ENCODE measurements around the gene CTBP1. TPM values are rescaled to one million over a fixed set of nuclear protein-coding genes. Genes with fewer than 3 reads are reported as not detected.
A peak's percentile ranks its signal among the peaks of the same experiment; 100 is the strongest.

The CTBP1 gene
- total and polyA plus RNA-seq, 2 donors, result 98.2 to 188 TPM

DNA sequence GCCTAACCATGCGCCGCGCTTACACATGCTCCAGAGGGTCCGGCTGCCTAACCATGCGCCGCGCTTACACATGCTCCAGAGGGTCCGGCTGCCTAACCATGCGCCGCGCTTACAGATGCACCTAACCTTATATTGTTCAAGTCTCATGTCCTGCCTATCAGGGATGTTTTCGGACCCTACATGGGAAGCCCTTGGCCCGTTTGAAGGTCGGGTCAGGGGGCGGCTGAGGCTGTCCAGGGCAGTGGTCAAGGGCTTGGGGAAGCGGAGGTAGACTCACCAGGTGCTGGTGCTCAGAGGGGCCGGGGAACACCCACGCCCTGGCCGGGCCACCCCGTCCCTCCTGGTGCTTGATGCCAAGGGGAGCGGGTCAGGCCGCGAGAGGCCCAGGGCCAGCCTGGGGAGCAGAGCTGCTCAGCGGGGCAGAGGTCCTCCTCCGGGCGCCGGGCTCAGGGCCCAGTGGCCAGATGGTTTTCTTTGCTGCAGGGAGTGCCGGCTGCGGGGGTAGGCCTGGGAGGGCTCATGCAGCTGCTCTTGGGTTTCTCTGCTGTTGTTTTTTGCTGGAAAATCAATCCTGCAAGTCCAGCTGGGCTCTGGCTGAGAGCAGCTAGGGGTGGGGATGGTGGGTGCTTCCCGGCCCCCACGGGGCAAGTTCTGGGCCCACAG is 41.2 kb downstream of the CTBP1 start:
- H3K27me3 ChIP-seq (ENCODE audit: control insufficient read depth in 2 of 2, insufficient read depth in 1 of 2, low read length in 1 of 2), result no peaks in the 10 kb centered on the region
- H3K9me3 ChIP-seq (ENCODE audit: control insufficient read depth in 2 of 2, insufficient read depth in 1 of 2, low read length in 1 of 2), result no peaks in the 10 kb centered on the region
- H3K27ac ChIP-seq (ENCODE audit: low read depth in 1 of 2, low read length in 1 of 2), result no peak overlapping the region
- H3K4me3 ChIP-seq (ENCODE audit: low read length in 2 of 2), result no peak overlapping the region
- no peak for DNase-seq (ENCODE audit: low read depth in 6 of 9, low spot score in 9 of 9)
- peaks cover 33 to 35% of the 10 kb centered on the region in 2 donors for H3K36me3 ChIP-seq (ENCODE audit: control insufficient read depth in 2 of 2, insufficient read depth in 2 of 2, low read length in 1 of 2)
- H3K4me1 ChIP-seq (ENCODE audit: control insufficient read depth in 2 of 2, insufficient read depth in 2 of 2, low read length in 2 of 2), result peaks cover 2 to 13% of the 10 kb centered on the region in 2 donors
- 96% methylated on average over 29 of the region's 31 CpGs for WGBS

GRCh38 chr4:1207157-1207470 is 41.8 kb downstream of the CTBP1 start:
- H3K4me3 ChIP-seq (ENCODE audit: low read length in 2 of 2), result no peak overlapping the region
- 96% methylated on average over 12 of the region's 12 CpGs for WGBS
- no peaks in the 10 kb centered on the region for H3K27me3 ChIP-seq (ENCODE audit: control insufficient read depth in 2 of 2, insufficient read depth in 1 of 2, low read length in 1 of 2)
- peaks cover 27 to 29% of the 10 kb centered on the region in 2 donors for H3K36me3 ChIP-seq (ENCODE audit: control insufficient read depth in 2 of 2, insufficient read depth in 2 of 2, low read length in 1 of 2)
- DNase-seq (ENCODE audit: low read depth in 6 of 9, low spot score in 9 of 9), result no peak
- no peak overlapping the region for H3K27ac ChIP-seq (ENCODE audit: low read depth in 1 of 2, low read length in 1 of 2)
- no peaks in the 10 kb centered on the region for H3K9me3 ChIP-seq (ENCODE audit: control insufficient read depth in 2 of 2, insufficient read depth in 1 of 2, low read length in 1 of 2)
- H3K4me1 ChIP-seq (ENCODE audit: control insufficient read depth in 2 of 2, insufficient read depth in 2 of 2, low read length in 2 of 2), result peaks cover 8 to 19% of the 10 kb centered on the region in 2 donors

DNA sequence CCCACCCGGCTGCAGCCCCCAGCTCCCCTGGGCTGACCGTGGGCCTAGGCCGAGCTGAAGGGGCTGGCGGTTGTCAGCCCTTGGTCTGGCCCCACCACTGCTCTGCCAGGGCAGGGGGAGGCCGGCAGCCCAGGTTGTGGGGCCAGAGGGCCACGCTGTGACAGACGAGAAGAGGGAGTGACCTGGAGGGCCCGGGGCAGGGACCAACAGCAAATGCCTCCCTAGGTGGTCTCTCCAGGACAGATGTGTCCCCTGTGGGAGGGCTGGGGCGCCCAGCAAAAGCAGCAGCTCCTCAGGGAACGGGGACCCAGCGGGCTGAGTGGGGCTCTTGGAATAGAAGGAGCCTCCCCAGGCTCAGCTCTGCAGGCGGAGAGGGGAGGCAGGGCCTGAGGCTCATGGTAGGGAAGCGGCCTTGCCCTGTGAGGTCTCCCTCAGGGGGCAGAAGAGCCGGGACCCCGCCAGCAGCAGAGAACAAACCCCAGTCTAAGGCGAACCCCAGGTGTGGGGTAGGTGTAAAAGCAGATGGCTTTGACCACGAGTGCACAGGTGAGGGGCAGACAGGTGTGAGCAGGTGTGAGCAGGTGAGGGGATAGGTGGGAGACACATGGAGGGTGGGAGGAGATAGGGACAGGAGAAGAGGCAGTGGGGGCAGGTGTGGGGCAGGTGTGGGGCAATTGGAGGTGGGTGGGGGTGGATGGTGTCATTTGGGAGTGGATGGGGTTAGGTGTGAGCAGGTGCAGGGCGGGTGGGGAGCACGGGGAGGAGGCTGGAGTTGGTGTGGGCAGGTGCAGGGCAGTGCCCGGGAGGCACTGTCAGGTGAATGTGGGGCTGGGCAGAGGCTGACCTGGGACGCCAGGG is 42.4 kb downstream of the CTBP1 start:
- no peak overlapping the region for H3K27ac ChIP-seq (ENCODE audit: low read depth in 1 of 2, low read length in 1 of 2)
- H3K27me3 ChIP-seq (ENCODE audit: control insufficient read depth in 2 of 2, insufficient read depth in 1 of 2, low read length in 1 of 2), result no peaks in the 10 kb centered on the region
- H3K9me3 ChIP-seq (ENCODE audit: control insufficient read depth in 2 of 2, insufficient read depth in 1 of 2, low read length in 1 of 2), result no peaks in the 10 kb centered on the region
- no peak for DNase-seq (ENCODE audit: low read depth in 6 of 9, low spot score in 9 of 9)
- H3K4me1 ChIP-seq (ENCODE audit: control insufficient read depth in 2 of 2, insufficient read depth in 2 of 2, low read length in 2 of 2), result peaks cover 10 to 25% of the 10 kb centered on the region in 2 donors
- no peak overlapping the region for H3K4me3 ChIP-seq (ENCODE audit: low read length in 2 of 2)
- H3K36me3 ChIP-seq (ENCODE audit: control insufficient read depth in 2 of 2, insufficient read depth in 2 of 2, low read length in 1 of 2), result peaks cover 23% of the 10 kb centered on the region in 2 donors
- WGBS, result 96% methylated on average over 21 of the region's 21 CpGs

DNA sequence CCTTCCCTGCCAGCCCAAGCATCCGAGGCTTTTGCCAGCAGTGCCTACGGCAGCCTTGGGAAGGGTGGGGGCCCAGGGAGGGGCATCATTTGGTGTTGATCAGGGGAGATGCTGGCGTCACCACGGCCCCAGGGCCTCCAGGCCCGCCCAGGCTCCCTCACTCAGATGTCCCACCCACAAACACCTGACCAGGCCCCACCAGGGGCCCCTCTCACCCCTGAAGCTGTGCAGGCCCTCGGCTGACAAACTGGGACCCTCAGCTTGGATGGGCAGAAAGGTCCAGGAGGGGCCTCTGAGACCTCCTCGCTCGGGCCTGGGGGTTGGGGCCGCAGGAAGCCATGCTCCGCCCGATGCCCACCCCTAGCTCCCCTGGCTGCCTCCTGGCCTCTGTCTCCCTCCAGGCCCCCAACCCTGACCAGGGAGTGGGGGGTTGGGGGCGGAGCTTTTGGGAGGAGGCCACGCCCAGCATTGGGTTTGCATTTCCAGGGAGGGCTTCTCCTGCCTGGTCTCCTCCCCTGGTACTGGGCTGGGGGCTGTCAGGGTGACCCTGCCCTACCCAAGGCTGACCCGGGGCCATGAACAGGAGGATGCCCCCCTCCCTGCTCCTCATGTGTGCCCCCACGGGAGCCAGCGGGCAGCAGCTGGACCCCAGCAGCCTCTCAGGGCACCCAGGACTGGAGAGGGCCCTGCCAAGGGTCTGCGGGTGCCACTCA is 43.2 kb downstream of the CTBP1 start:
- Histone ChIP-seq H3K9me3 (ENCODE audit: control insufficient read depth in 2 of 2, insufficient read depth in 1 of 2, low read length in 1 of 2) (no peaks in the 10 kb centered on the region), H3K36me3 (ENCODE audit: control insufficient read depth in 2 of 2, insufficient read depth in 2 of 2, low read length in 1 of 2) (peaks cover 15% of the 10 kb centered on the region in 2 donors), H3K4me3 (ENCODE audit: low read length in 2 of 2) (no peak overlapping the region), H3K27ac (ENCODE audit: low read depth in 1 of 2, low read length in 1 of 2) (no peak overlapping the region), H3K4me1 (ENCODE audit: control insufficient read depth in 2 of 2, insufficient read depth in 2 of 2, low read length in 2 of 2) (peaks cover 17 to 33% of the 10 kb centered on the region in 2 donors), H3K27me3 (ENCODE audit: control insufficient read depth in 2 of 2, insufficient read depth in 1 of 2, low read length in 1 of 2) (no peaks in the 10 kb centered on the region)
- 98% methylated on average over 17 of the region's 17 CpGs for WGBS
- no peak for DNase-seq (ENCODE audit: low read depth in 6 of 9, low spot score in 9 of 9)

DNA sequence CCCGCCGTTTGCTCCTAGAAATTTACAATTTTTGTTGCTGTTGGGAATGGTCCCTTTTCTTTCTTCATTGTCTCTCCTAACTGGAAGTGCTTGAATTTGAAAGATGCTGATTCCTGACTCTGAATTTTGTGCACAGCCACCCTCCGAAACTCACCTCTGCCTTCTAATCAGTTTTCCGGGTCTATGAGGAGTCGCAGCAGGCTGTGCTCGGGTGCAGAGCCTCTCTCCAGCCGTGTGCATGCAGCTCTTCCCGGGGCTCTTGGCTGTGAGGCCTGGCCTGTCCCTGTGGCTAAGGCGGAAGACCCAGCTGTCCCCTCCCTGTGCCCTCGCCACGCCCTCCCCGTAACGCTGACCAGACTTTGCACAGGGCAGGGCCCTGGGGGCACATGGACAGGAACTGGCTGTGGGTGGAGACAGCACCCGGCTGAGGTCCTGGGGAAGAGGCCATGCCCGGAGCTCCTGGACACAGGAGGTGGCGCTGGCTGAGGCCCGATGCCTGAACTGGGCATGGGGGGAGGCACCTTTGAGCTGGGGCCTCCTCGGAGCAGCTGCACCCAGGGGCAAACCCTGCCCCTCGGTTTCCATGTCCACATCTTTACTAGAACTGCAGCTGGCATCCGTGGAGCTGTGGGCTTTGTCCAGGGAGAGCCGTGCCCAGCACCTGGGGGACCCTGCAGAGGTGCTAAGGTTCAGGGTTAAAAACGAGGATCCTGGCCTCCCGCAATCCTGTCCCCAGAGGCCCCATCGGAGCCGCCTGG is 43.9 kb downstream of the CTBP1 start:
- Histone ChIP-seq H3K36me3 (ENCODE audit: control insufficient read depth in 2 of 2, insufficient read depth in 2 of 2, low read length in 1 of 2) (peaks cover 9% of the 10 kb centered on the region in 2 donors), H3K9me3 (ENCODE audit: control insufficient read depth in 2 of 2, insufficient read depth in 1 of 2, low read length in 1 of 2) (no peaks in the 10 kb centered on the region), H3K4me1 (ENCODE audit: control insufficient read depth in 2 of 2, insufficient read depth in 2 of 2, low read length in 2 of 2) (peaks cover 24 to 40% of the 10 kb centered on the region in 2 donors), H3K27me3 (ENCODE audit: control insufficient read depth in 2 of 2, insufficient read depth in 1 of 2, low read length in 1 of 2) (no peaks in the 10 kb centered on the region), H3K27ac (ENCODE audit: low read depth in 1 of 2, low read length in 1 of 2) (no peak overlapping the region), H3K4me3 (ENCODE audit: low read length in 2 of 2) (no peak overlapping the region)
- WGBS, result 94% methylated on average over 25 of the region's 25 CpGs
- no peak for DNase-seq (ENCODE audit: low read depth in 6 of 9, low spot score in 9 of 9)

DNA sequence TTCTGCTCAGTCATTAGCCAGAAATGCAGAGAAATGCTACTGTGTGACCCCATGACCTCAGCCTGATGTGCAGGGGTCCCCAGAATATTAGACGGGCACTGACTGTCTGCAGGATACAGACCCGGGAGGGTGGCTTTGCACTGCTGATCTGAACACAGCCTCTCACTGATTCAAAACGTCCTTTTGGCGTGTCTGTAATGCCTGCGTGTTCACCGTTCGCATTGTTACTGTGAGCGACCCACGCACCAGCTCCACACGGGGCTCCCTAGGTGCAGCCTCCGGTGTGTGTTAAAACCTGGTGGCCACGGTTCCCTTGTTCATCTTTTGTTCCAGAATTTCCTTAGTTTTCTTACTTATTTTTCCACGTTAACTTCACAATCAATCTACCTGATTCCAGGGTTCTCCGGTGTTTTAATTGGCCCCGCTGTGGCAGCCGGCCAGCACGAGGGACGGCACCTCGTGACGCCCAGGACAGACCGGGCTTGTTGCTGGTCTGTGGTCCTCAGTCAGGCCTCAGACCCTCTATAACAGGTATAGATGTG is 44.6 kb downstream of the CTBP1 start:
- H3K36me3 ChIP-seq (ENCODE audit: control insufficient read depth in 2 of 2, insufficient read depth in 2 of 2, low read length in 1 of 2), result peaks cover 5 to 7% of the 10 kb centered on the region in 2 donors
- no peaks in the 10 kb centered on the region for H3K9me3 ChIP-seq (ENCODE audit: control insufficient read depth in 2 of 2, insufficient read depth in 1 of 2, low read length in 1 of 2)
- WGBS, result 98% methylated on average over 21 of the region's 21 CpGs
- H3K27me3 ChIP-seq (ENCODE audit: control insufficient read depth in 2 of 2, insufficient read depth in 1 of 2, low read length in 1 of 2), result no peaks in the 10 kb centered on the region
- no peak overlapping the region for H3K27ac ChIP-seq (ENCODE audit: low read depth in 1 of 2, low read length in 1 of 2)
- DNase-seq (ENCODE audit: low read depth in 6 of 9, low spot score in 9 of 9), result no peak
- H3K4me1 ChIP-seq (ENCODE audit: control insufficient read depth in 2 of 2, insufficient read depth in 2 of 2, low read length in 2 of 2), result peaks cover 25 to 45% of the 10 kb centered on the region in 2 donors
- no peak overlapping the region for H3K4me3 ChIP-seq (ENCODE audit: low read length in 2 of 2)

DNA sequence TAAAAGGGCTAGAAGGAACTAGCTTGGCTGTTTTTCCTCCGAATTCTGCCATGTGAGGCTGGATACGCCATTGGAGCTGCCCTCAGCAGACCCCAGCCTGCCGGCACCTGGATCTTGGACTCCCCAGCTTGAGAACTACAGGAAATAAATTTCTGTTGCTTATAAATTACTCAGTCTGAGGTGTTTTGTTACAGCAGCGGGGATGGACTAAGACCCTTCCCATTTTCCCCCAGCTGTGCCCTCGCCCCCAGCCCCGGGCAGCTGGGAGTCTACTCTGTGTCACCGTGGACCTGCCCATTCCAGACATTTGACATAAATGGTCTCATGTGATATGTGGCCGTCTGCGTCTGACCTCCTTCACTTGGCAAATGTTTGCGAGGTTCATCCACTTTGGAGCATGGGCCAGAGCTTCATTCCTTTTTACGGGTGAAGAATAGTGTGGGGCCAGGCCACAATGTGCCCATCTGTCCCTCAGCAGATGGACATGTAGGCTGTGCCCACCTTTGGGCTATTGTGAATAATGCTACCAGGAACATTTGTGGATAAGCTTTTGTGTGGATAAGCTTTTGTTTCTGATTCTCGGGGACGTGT is 45.8 kb downstream of the CTBP1 start:
- H3K9me3 ChIP-seq (ENCODE audit: control insufficient read depth in 2 of 2, insufficient read depth in 1 of 2, low read length in 1 of 2), result no peaks in the 10 kb centered on the region
- no peaks in the 10 kb centered on the region for H3K36me3 ChIP-seq (ENCODE audit: control insufficient read depth in 2 of 2, insufficient read depth in 2 of 2, low read length in 1 of 2)
- no peaks in the 10 kb centered on the region for H3K27me3 ChIP-seq (ENCODE audit: control insufficient read depth in 2 of 2, insufficient read depth in 1 of 2, low read length in 1 of 2)
- peak overlapping the region in 1 of 2 donors; percentile 98 for H3K27ac ChIP-seq (ENCODE audit: low read depth in 1 of 2, low read length in 1 of 2)
- no peak overlapping the region for H3K4me3 ChIP-seq (ENCODE audit: low read length in 2 of 2)
- WGBS, result 95% methylated on average over 13 of the region's 13 CpGs
- H3K4me1 ChIP-seq (ENCODE audit: control insufficient read depth in 2 of 2, insufficient read depth in 2 of 2, low read length in 2 of 2), result peaks cover 25 to 42% of the 10 kb centered on the region in 2 donors
- DNase-seq (ENCODE audit: low read depth in 6 of 9, low spot score in 9 of 9), result no peak

DNA sequence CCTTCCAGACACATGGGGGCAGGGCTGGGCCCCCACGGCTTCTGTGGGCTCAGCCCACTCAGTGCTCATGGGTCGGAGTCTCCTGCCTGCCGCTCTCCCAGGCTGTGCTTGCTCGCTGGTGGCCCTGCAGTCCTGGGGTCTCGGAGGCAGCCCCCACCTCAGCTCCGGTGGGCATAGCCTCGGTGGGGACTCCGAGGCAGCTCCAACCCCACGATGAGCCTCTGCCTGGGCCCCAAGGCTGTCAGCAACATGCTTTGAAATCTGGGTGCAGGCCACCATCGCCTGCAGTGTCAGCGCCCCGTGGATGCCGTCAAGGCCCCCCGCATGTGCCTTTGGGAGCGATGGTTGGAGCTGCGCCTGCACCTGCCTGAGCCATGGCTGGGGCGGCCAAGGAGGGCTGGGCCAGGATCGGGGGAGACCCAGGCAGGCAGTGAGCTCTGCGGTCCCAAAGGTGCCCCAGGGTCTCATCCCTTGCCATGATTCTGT is 46.4 kb downstream of the CTBP1 start:
- DNase-seq (ENCODE audit: low read depth in 6 of 9, low spot score in 9 of 9), result no peak
- Histone ChIP-seq H3K4me3 (ENCODE audit: low read length in 2 of 2) (no peak overlapping the region), H3K27ac (ENCODE audit: low read depth in 1 of 2, low read length in 1 of 2) (peak overlapping the region; percentile 87 to 98), H3K36me3 (ENCODE audit: control insufficient read depth in 2 of 2, insufficient read depth in 2 of 2, low read length in 1 of 2) (no peaks in the 10 kb centered on the region), H3K27me3 (ENCODE audit: control insufficient read depth in 2 of 2, insufficient read depth in 1 of 2, low read length in 1 of 2) (no peaks in the 10 kb centered on the region), H3K9me3 (ENCODE audit: control insufficient read depth in 2 of 2, insufficient read depth in 1 of 2, low read length in 1 of 2) (no peaks in the 10 kb centered on the region), H3K4me1 (ENCODE audit: control insufficient read depth in 2 of 2, insufficient read depth in 2 of 2, low read length in 2 of 2) (peaks cover 25 to 42% of the 10 kb centered on the region in 2 donors)
- 87% methylated on average over 19 of the region's 19 CpGs for WGBS
